H1 (cell line): ENCODE results near the gene WNT7A.

Experiments used
- EZH2 ChIP-seq: fragments of 200-600 bp; sonication (generic); IDR thresholded peaks from 2 replicates; pipeline ENCODE4 v1.7.1; 2012; ENCODE audit warnings: low read depth, mild to moderate bottlenecking, moderate library complexity, low read length, inconsistent platforms; ENCODE audit not compliant: severe bottlenecking
- GABPA ChIP-seq: IDR thresholded peaks from 2 replicates; pipeline ENCODE4 v1.6.1; 2011; ENCODE audit warnings: mild to moderate bottlenecking, low read length, moderate library complexity, borderline replicate concordance; ENCODE audit not compliant: insufficient read depth
- POLR2AphosphoS5 ChIP-seq: IDR thresholded peaks from 2 replicates; pipeline ENCODE4 v1.6.1; 2011; ENCODE audit warnings: low read depth, low read length
- RFX5 ChIP-seq: IDR thresholded peaks from 2 replicates; pipeline ENCODE4 v1.6.1; 2011; ENCODE audit warnings: low read depth, low read length, improper control_type of control experiment, borderline replicate concordance
- SIN3A ChIP-seq, 2 experiments: IDR thresholded peaks in 1 of 2; conservative IDR thresholded peaks in 1 of 2; 2 replicates each; pipeline ENCODE4 v1.6.1; 2011 to 2012; ENCODE audit warnings: low read length in 2 of 2, improper control_type of control experiment in 1 of 2, low read depth in 1 of 2, mild to moderate bottlenecking in 1 of 2
- TEAD4 ChIP-seq: IDR thresholded peaks from 2 replicates; pipeline ENCODE4 v1.6.1; 2012; ENCODE audit warnings: low read depth, low read length, inconsistent platforms, mixed read lengths
- YY1 ChIP-seq: IDR thresholded peaks from 2 replicates; pipeline ENCODE4 v1.6.1; 2011; ENCODE audit warnings: low read depth, mild to moderate bottlenecking, low read length
- ZNF274 ChIP-seq: IDR thresholded peaks from 2 replicates; pipeline ENCODE4 v1.7.0; 2012; ENCODE audit warnings: low read length, borderline replicate concordance; ENCODE audit errors: extremely low read depth
- TF ChIP-seq, protein P1 (sequence below), 3 experiments: IDR thresholded peaks; 1 replicate in 2 of 3; 2 replicates in 1 of 3; pipeline versions ENCODE4 v1.5.1 to v1.6.1; 2011; ENCODE audit warnings: low read length in 3 of 3, mild to moderate bottlenecking in 3 of 3, inconsistent platforms in 2 of 3, low read depth in 1 of 3, moderate library complexity in 1 of 3; ENCODE audit not compliant: insufficient read depth in 1 of 3; ENCODE audit errors: control extremely low read depth in 1 of 3
- TF ChIP-seq, protein P2 (sequence below): IDR thresholded peaks from 2 replicates; pipeline ENCODE4 v1.6.1; 2012; ENCODE audit warnings: low read length, inconsistent platforms
- TF ChIP-seq, protein P3 (sequence below): IDR thresholded peaks from 2 replicates; pipeline ENCODE4 v1.6.1; 2011; ENCODE audit warnings: low read depth, mild to moderate bottlenecking, low read length; ENCODE audit not compliant: insufficient read depth

DNA sequence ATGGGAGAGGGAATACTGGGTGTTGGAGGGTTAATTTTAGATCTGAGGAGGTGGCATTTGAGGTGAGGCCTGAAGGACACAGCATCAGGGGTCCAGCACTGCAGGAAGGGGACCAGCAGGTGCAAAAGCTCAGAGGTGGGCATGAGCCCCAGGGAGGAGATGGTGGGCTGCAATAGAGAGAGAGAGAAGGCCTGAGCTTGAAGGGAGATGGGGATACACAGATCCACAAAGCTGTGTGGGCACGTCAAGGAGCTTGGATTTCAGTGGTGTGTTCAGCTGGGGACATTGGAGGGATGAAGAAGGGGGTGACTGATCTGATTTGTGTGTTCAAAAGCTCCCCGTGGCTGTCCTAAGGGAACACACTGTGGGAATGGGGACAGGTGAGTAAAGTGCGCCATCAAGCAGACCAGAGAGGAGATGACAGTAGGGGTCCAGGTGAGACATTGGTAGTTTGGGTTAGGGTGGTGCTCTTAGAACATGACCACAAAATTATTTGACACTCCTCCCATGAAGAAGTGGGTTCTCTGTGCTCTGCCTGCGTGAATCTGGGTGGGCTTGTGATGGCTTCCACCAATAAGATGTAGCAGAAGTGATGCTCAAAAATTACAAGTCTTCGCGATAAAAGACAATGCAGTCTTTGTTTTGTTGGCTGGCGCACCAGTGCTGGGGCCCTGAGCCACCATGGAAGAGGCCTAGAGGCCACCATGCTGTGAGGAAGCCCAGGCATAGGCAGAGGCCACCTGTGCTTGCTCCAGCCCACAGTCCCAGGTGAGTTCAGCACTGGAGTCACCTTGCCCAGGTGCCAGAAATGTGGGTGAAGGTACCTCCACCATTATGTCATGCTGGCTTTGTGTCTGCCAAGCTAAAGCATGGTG, 1.9 kb upstream of the WNT7A start:
- TF ChIP-seq, protein P1, sequence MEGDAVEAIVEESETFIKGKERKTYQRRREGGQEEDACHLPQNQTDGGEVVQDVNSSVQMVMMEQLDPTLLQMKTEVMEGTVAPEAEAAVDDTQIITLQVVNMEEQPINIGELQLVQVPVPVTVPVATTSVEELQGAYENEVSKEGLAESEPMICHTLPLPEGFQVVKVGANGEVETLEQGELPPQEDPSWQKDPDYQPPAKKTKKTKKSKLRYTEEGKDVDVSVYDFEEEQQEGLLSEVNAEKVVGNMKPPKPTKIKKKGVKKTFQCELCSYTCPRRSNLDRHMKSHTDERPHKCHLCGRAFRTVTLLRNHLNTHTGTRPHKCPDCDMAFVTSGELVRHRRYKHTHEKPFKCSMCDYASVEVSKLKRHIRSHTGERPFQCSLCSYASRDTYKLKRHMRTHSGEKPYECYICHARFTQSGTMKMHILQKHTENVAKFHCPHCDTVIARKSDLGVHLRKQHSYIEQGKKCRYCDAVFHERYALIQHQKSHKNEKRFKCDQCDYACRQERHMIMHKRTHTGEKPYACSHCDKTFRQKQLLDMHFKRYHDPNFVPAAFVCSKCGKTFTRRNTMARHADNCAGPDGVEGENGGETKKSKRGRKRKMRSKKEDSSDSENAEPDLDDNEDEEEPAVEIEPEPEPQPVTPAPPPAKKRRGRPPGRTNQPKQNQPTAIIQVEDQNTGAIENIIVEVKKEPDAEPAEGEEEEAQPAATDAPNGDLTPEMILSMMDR (IDR thresholded peaks at IDR 0.05; ENCODE audit: control extremely low read depth in 1 of 3, insufficient read depth in 1 of 3, low read depth in 1 of 3, low read length in 3 of 3), result no peak
- TF ChIP-seq GABPA (no peak), RFX5 (no peak), POLR2AphosphoS5 (no peak), YY1 (no peak), EZH2 (no peak), SIN3A (conservative IDR thresholded peaks at IDR 0.05 in 1 of 2, IDR thresholded peaks at IDR 0.05 in 1 of 2; ENCODE audit: low read depth in 1 of 2, low read length in 2 of 2) (no peak), TEAD4 (no peak), ZNF274 (no peak)
- TF ChIP-seq, protein P2, sequence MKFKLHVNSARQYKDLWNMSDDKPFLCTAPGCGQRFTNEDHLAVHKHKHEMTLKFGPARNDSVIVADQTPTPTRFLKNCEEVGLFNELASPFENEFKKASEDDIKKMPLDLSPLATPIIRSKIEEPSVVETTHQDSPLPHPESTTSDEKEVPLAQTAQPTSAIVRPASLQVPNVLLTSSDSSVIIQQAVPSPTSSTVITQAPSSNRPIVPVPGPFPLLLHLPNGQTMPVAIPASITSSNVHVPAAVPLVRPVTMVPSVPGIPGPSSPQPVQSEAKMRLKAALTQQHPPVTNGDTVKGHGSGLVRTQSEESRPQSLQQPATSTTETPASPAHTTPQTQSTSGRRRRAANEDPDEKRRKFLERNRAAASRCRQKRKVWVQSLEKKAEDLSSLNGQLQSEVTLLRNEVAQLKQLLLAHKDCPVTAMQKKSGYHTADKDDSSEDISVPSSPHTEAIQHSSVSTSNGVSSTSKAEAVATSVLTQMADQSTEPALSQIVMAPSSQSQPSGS, result no peak
- TF ChIP-seq, protein P3, sequence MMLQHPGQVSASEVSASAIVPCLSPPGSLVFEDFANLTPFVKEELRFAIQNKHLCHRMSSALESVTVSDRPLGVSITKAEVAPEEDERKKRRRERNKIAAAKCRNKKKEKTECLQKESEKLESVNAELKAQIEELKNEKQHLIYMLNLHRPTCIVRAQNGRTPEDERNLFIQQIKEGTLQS, result no peak
